TTC549 (cell line): ENCODE measurements around the gene SLTM.
"Not testable (repeated sequence)": the region's sequence is repeated elsewhere in the genome, so short reads cannot be mapped to it uniquely, and the experiment has no call there.

ENCODE experiments used
- FAIRE-seq: peaks from 2 replicates; lab custom pipeline; 2012; peaks lifted over from hg19 to GRCh38; lab: Jason Lieb, UNC

Gene SLTM

GRCh38 chr15:58933281-58934113, at the start of gene SLTM:
SLTM (minus strand) TSS chr15:58933679; CDS start chr15:58933565, 114 bp downstream.
- no peak for FAIRE-seq

GRCh38 chr15:58983261-58983660, 49.8 kb upstream of the SLTM start:
- FAIRE-seq = no peak

GRCh38 chr15:58981808-58982475, 48.5 kb upstream of the SLTM start:
- no peak for FAIRE-seq

GRCh38 chr15:58980351-58980939, 47.0 kb upstream of the SLTM start:
- peak; percentile 97 for FAIRE-seq

- FAIRE-seq = no peak
Measured at GRCh38 chr15:58977887-58978286, 44.4 kb upstream of the SLTM start.

- FAIRE-seq = no peak
Measured at GRCh38 chr15:58967479-58967878, 34.0 kb upstream of the SLTM start.

GRCh38 chr15:58966698-58967097, 33.2 kb upstream of the SLTM start:
- no peak for FAIRE-seq

- no peak for FAIRE-seq
Measured at GRCh38 chr15:58962662-58963565, 29.4 kb upstream of the SLTM start.

GRCh38 chr15:58962136-58962535, 28.7 kb upstream of the SLTM start:
- FAIRE-seq = no peak

- FAIRE-seq = no peak
Measured at GRCh38 chr15:58958811-58959210, 25.3 kb upstream of the SLTM start.

GRCh38 chr15:58957101-58957973, 23.9 kb upstream of the SLTM start:
- FAIRE-seq = no peak

- FAIRE-seq = no peak
Measured at GRCh38 chr15:58952751-58953150, 19.3 kb upstream of the SLTM start.

- no peak for FAIRE-seq
Measured at GRCh38 chr15:58951388-58952007, 18.0 kb upstream of the SLTM start.

- no peak for FAIRE-seq
Measured at GRCh38 chr15:58947179-58947578, 13.7 kb upstream of the SLTM start.

- FAIRE-seq = not testable (repeated sequence)
Measured at GRCh38 chr15:58934974-58935373, 1.5 kb upstream of the SLTM start.

- FAIRE-seq = no peak
Measured at GRCh38 chr15:58934521-58934920, 1.0 kb upstream of the SLTM start.

GRCh38 chr15:58934114-58934447, 602 bp upstream of the SLTM start:
- no peak for FAIRE-seq

- no peak for FAIRE-seq
Measured at GRCh38 chr15:58932710-58933280, 684 bp downstream of the SLTM start.

- FAIRE-seq = no peak
Measured at GRCh38 chr15:58931987-58932588, 1.4 kb downstream of the SLTM start.

- no peak for FAIRE-seq
Measured at GRCh38 chr15:58929891-58930416, 3.5 kb downstream of the SLTM start.
